ENCODE results near the gene LTV1. TPM values are rescaled to one million over a fixed set of nuclear protein-coding genes. Genes with fewer than 3 reads are reported as not detected.

LTV1 gene
- total and polyA plus RNA-seq, 9 of the 15 experiments (the other 6 are each of a cell fraction or from before 2014, with no cell fraction given), result 57.9 to 162 (median 119) TPM

DNA sequence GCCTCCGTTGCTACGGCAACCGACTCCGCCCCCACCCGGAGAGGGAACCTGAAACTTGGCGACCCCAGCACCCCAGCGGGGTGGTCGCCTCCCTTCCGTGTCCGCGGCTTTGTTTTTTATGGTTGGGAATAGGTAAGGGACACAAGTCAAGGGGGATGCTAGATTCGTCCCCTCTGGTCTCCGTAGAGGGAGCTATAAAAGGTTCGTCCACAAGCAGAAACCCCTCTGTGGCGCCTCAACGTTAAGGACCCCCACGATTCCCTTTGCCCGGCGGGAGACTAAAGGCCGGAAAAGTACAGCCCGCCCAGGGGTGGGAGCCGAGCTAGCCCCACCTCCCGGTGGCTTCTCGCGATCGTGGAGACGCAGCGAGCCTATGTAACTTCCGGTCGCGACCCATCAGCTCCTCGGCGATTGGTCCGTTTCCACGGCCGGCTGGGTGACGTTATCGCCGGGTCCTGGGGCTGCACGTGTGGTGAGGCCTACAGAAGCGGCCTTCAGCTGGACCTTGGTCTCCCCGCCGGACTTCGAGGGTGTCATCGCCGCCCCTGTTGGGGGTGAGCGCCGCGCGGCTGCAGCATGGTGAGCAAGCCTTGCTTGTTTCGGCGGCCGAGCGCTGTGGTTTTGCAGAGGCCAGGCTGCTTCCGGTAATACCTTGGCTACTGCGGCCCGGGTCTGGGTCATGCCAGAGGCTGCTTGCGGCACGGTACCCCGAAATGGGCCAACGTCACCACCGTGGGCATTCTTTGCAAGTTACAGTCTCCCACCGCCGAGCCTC, at the start of gene LTV1 (continued):
- TF ChIP-seq, protein P1, sequence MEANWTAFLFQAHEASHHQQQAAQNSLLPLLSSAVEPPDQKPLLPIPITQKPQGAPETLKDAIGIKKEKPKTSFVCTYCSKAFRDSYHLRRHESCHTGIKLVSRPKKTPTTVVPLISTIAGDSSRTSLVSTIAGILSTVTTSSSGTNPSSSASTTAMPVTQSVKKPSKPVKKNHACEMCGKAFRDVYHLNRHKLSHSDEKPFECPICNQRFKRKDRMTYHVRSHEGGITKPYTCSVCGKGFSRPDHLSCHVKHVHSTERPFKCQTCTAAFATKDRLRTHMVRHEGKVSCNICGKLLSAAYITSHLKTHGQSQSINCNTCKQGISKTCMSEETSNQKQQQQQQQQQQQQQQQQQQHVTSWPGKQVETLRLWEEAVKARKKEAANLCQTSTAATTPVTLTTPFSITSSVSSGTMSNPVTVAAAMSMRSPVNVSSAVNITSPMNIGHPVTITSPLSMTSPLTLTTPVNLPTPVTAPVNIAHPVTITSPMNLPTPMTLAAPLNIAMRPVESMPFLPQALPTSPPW (CRISPR knock-in tag; IDR thresholded peaks at IDR 0.05), result no peak; the same call in 1 of the 2 replicates
- peak; percentile 73; the same call in 1 of the 2 replicates for TF ChIP-seq ZNF224 (CRISPR knock-in tag; IDR thresholded peaks at IDR 0.05)
- TF ChIP-seq ZNF23 (CRISPR knock-in tag; IDR thresholded peaks at IDR 0.05), result 0 out of 2 replicates have a peak, but pooled peaks have one; percentile 24
- TF ChIP-seq PHF21A (IDR thresholded peaks at IDR 0.05; ENCODE audit: borderline replicate concordance, low read depth), result 0 out of 2 replicates have a peak, but pooled peaks have one; percentile 30
- TF ChIP-seq, protein P2, sequence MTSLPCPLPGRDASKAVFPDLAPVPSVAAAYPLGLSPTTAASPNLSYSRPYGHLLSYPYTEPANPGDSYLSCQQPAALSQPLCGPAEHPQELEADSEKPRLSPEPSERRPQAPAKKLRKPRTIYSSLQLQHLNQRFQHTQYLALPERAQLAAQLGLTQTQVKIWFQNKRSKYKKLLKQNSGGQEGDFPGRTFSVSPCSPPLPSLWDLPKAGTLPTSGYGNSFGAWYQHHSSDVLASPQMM (CRISPR knock-in tag; IDR thresholded peaks at IDR 0.05), result no peak
- peak; percentile 97 for TF ChIP-seq CREM (IDR thresholded peaks at IDR 0.05; ENCODE audit: low read depth)
- TF ChIP-seq GTF2F1 (IDR thresholded peaks at IDR 0.05; ENCODE audit: low read depth, low read length), result peak; percentile 76; the same call in 1 of the 2 replicates
- peak; percentile 42; the same call in 1 of the 2 replicates for TF ChIP-seq KAT7 (CRISPR knock-in tag; IDR thresholded peaks at IDR 0.05; ENCODE audit: borderline replicate concordance)
- TF ChIP-seq, protein P3, sequence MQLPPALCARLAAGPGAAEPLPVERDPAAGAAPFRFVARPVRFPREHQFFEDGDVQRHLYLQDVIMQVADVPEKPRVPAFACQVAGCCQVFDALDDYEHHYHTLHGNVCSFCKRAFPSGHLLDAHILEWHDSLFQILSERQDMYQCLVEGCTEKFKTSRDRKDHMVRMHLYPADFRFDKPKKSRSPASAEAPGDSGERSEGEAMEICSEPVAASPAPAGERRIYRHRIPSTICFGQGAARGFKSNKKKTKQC (CRISPR knock-in tag; IDR thresholded peaks at IDR 0.05), result peak; percentile 98
- TF ChIP-seq C11orf30 (IDR thresholded peaks at IDR 0.05; ENCODE audit: low read depth), result peak; percentile 95
- TF ChIP-seq, protein P4, sequence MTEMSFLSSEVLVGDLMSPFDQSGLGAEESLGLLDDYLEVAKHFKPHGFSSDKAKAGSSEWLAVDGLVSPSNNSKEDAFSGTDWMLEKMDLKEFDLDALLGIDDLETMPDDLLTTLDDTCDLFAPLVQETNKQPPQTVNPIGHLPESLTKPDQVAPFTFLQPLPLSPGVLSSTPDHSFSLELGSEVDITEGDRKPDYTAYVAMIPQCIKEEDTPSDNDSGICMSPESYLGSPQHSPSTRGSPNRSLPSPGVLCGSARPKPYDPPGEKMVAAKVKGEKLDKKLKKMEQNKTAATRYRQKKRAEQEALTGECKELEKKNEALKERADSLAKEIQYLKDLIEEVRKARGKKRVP (CRISPR knock-in tag; IDR thresholded peaks at IDR 0.05), result 0 out of 2 replicates have a peak, but pooled peaks have one; percentile 8
- 0 out of 2 replicates have a peak, but pooled peaks have one; percentile 18 for TF ChIP-seq LEF1 (IDR thresholded peaks at IDR 0.05)
- peak; percentile 66 for TF ChIP-seq HCFC1 (IDR thresholded peaks at IDR 0.05; ENCODE audit: low read depth, low read length)
- peak; percentile 96 to 98 for TF ChIP-seq SIN3A (IDR thresholded peaks at IDR 0.05; ENCODE audit: borderline replicate concordance in 2 of 2, control insufficient read depth in 1 of 2, low read depth in 2 of 2, low read length in 2 of 2)
- no peak for TF ChIP-seq PCBP2 (IDR thresholded peaks at IDR 0.05; ENCODE audit: low read depth, low read length, poor library complexity, severe bottlenecking)
- TF ChIP-seq PHF8 (IDR thresholded peaks at IDR 0.05; ENCODE audit: borderline replicate concordance, low read length), result peak; percentile 99
- TF ChIP-seq FUS (optimal IDR thresholded peaks at IDR 0.05; ENCODE audit: low read depth, low read length), result peak; percentile 28
- TF ChIP-seq, protein P5, sequence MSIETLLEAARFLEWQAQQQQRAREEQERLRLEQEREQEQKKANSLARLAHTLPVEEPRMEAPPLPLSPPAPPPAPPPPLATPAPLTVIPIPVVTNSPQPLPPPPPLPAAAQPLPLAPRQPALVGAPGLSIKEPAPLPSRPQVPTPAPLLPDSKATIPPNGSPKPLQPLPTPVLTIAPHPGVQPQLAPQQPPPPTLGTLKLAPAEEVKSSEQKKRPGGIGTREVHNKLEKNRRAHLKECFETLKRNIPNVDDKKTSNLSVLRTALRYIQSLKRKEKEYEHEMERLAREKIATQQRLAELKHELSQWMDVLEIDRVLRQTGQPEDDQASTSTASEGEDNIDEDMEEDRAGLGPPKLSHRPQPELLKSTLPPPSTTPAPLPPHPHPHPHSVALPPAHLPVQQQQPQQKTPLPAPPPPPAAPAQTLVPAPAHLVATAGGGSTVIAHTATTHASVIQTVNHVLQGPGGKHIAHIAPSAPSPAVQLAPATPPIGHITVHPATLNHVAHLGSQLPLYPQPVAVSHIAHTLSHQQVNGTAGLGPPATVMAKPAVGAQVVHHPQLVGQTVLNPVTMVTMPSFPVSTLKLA (conservative IDR thresholded peaks at IDR 0.05), result peak; percentile 99 to 100
- 0 out of 2 replicates have a peak, but pooled peaks have one; percentile 71 for TF ChIP-seq ZBTB1 (CRISPR knock-in tag; IDR thresholded peaks at IDR 0.05; ENCODE audit: borderline replicate concordance, low read depth)
- TF ChIP-seq, protein P6, sequence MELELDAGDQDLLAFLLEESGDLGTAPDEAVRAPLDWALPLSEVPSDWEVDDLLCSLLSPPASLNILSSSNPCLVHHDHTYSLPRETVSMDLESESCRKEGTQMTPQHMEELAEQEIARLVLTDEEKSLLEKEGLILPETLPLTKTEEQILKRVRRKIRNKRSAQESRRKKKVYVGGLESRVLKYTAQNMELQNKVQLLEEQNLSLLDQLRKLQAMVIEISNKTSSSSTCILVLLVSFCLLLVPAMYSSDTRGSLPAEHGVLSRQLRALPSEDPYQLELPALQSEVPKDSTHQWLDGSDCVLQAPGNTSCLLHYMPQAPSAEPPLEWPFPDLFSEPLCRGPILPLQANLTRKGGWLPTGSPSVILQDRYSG (tag; conservative IDR thresholded peaks at IDR 0.05; ENCODE audit: low read depth), result peak; percentile 65; the same call in 1 of the 2 replicates
